ENCODE data around the gene PXK. TPM values are rescaled to one million over a fixed set of nuclear protein-coding genes. Genes with fewer than 3 reads are reported as not detected.

Gene PXK
- total RNA-seq, 2 experiments from 2014 or later, result 68.7 to 125 TPM

- H3K4me2 ChIP-seq (ENCODE audit: low read length), result no peak overlapping the region
- no peak overlapping the region for H3K27ac ChIP-seq (ENCODE audit: low read depth, low read length, poor library complexity, severe bottlenecking)
- H3K9me3 ChIP-seq (ENCODE audit: low read length), result no peaks in the 10 kb centered on the region
- intact Hi-C loops (cut with micrococcal nuclease; ENCODE audit: unreplicated experiment), result loop anchor here (10.0 kb wide), 1 partner anchor 107 kb away; the partner anchor contains the start of gene ACOX2
- H3K79me2 ChIP-seq (ENCODE audit: insufficient read depth, low read depth, low read length), result peaks cover 16% of the 10 kb centered on the region; the same call in 1 of the 2 replicates
- peaks cover 95% of the 10 kb centered on the region for H3K36me3 ChIP-seq (ENCODE audit: insufficient read depth, low read length)
- POLR2A ChIA-PET, result interaction anchor here (1.4 kb wide), 1 partner anchor 22 kb away, joined by 3 read pairs; no protein-coding TSS in a partner anchor
- H2AFZ ChIP-seq (ENCODE audit: low read length), result no peak overlapping the region
- peaks cover 17% of the 10 kb centered on the region for H3K4me1 ChIP-seq (ENCODE audit: insufficient read depth, low read length, poor library complexity, severe bottlenecking)
- no peaks in the 10 kb centered on the region for H3K9me2 ChIP-seq (ENCODE audit: insufficient read depth, low read length)
- TSS peak; percentile 51 for BruUV-seq (replicated peaks)
- H4K20me1 ChIP-seq (ENCODE audit: insufficient read depth, low read length), result peaks cover 5% of the 10 kb centered on the region; the same call in 1 of the 2 replicates
- H3K4me3 ChIP-seq (ENCODE audit: low read depth, low read length, poor library complexity, severe bottlenecking), result no peak overlapping the region
- TF ChIP-seq EZH2phosphoT487 (IDR thresholded peaks at IDR 0.05; ENCODE audit: borderline replicate concordance, low read depth, low read length) (no peak), CTCF (conservative IDR thresholded peaks at IDR 0.05; ENCODE audit: low read length) (no peak)
- CTCF ChIA-PET (ENCODE audit: unreplicated experiment), result no interaction called here
- DNase-seq (ENCODE audit: low spot score), result no peak
These were observed 95.1 kb downstream of the PXK start for GRCh38 chr3:58427661-58428361.

- ChIA-PET CTCF (ENCODE audit: unreplicated experiment) (interaction anchor here (0.6 to 0.8 kb wide), 2 partner anchors 28 to 82 kb away, joined by 3 read pairs; no protein-coding TSS in a partner anchor), POLR2A (interaction anchor here (0.6 to 1.4 kb wide), 4 partner anchors 24 to 64 kb away, joined by 3 read pairs; no protein-coding TSS in a partner anchor)
- Histone ChIP-seq H3K4me2 (ENCODE audit: low read length) (no peak overlapping the region), H3K9me3 (ENCODE audit: low read length) (no peaks in the 10 kb centered on the region), H2AFZ (ENCODE audit: low read length) (no peak overlapping the region), H3K27ac (ENCODE audit: low read depth, low read length, poor library complexity, severe bottlenecking) (no peak overlapping the region), H3K36me3 (ENCODE audit: insufficient read depth, low read length) (peaks cover 77% of the 10 kb centered on the region), H3K4me1 (ENCODE audit: insufficient read depth, low read length, poor library complexity, severe bottlenecking) (peaks cover 27% of the 10 kb centered on the region), H3K9me2 (ENCODE audit: insufficient read depth, low read length) (no peaks in the 10 kb centered on the region), H3K79me2 (ENCODE audit: insufficient read depth, low read depth, low read length) (peaks cover 21% of the 10 kb centered on the region; the same call in 1 of the 2 replicates), H3K4me3 (ENCODE audit: low read depth, low read length, poor library complexity, severe bottlenecking) (no peak overlapping the region), H4K20me1 (ENCODE audit: insufficient read depth, low read length) (peaks cover 5% of the 10 kb centered on the region; the same call in 1 of the 2 replicates)
- intact Hi-C loops (cut with micrococcal nuclease; ENCODE audit: unreplicated experiment), result loop anchor here (5.0 to 10.0 kb wide), 4 partner anchors 63 to 1655 kb away; partner anchors contain the start of genes ACOX2, KCTD6 and PXK
- DNase-seq (ENCODE audit: low spot score), result peak; percentile 47
- no peak for TF ChIP-seq CTCF (conservative IDR thresholded peaks at IDR 0.05; ENCODE audit: low read length)
- TF ChIP-seq EZH2phosphoT487 (IDR thresholded peaks at IDR 0.05; ENCODE audit: borderline replicate concordance, low read depth, low read length), result no peak
- BruUV-seq (replicated peaks), result no TSS peak
These were observed 97.0 kb downstream of the PXK start for GRCh38 chr3:58429657-58430056.

All from OCI-LY7 (cell line).